Measurements from ENCODE around the gene CAPN5. TPM values are rescaled to one million over a fixed set of nuclear protein-coding genes. Genes with fewer than 3 reads are reported as not detected.

CAPN5 gene
- total RNA-seq, 1 donor from 2014 or later: 7.3 TPM

GRCh38 chr11:77087723-77088225, 21.0 kb downstream of the CAPN5 start:
- no peak for DNase-seq (ENCODE audit: low read depth)
- TF ChIP-seq CTCF (conservative IDR thresholded peaks at IDR 0.05; ENCODE audit: low read depth, low read length): no peak

GRCh38 chr11:77088236-77089003, 21.6 kb downstream of the CAPN5 start:
- no peak for DNase-seq (ENCODE audit: low read depth)
- no peak for TF ChIP-seq CTCF (conservative IDR thresholded peaks at IDR 0.05; ENCODE audit: low read depth, low read length)
- H3K4me3 ChIP-seq (ENCODE audit: low read depth, low read length): no peak overlapping the region

More at GRCh38 chr11:77087723-77088225, 21.0 kb downstream of the CAPN5 start:
- no peak overlapping the region for H3K4me3 ChIP-seq (ENCODE audit: low read depth, low read length)

DNA sequence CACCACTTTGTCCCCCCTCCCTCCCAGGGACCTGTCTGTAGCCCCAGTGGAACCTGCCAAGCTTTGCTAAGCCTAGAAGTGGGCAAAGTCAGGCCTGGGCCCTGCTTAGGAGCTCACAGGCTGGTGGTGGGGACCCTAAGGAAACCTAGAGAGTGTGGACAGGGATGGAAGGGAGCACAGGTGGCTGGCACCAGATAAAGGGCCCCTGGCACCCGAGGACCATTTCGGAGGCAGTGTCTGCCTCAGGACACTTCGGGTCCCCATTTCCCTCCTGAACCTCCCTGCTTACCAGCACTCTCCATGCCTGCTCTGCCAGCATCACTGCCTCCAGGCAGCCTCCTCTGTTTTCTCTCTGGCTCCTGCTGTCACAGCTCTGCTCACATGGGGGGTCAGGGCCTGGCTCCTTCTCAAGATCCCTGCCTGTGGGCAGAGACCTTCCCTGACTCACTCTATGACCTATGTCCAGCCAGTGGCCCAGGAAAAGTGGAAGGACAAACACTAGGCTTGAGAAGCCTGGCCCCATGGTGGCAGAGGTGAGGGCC, 22.3 kb downstream of the CAPN5 start:
- no peak for DNase-seq (ENCODE audit: low read depth)
- TF ChIP-seq CTCF (conservative IDR thresholded peaks at IDR 0.05; ENCODE audit: low read depth, low read length): no peak

GRCh38 chr11:77090046-77090372, 23.2 kb downstream of the CAPN5 start:
- no peak for DNase-seq (ENCODE audit: low read depth)
- no peak overlapping the region for H3K4me3 ChIP-seq (ENCODE audit: low read depth, low read length)
- TF ChIP-seq CTCF (conservative IDR thresholded peaks at IDR 0.05; ENCODE audit: low read depth, low read length): no peak

More for the DNA sequence above, 22.3 kb downstream of the CAPN5 start:
- no peak overlapping the region for H3K4me3 ChIP-seq (ENCODE audit: low read depth, low read length)

DNA sequence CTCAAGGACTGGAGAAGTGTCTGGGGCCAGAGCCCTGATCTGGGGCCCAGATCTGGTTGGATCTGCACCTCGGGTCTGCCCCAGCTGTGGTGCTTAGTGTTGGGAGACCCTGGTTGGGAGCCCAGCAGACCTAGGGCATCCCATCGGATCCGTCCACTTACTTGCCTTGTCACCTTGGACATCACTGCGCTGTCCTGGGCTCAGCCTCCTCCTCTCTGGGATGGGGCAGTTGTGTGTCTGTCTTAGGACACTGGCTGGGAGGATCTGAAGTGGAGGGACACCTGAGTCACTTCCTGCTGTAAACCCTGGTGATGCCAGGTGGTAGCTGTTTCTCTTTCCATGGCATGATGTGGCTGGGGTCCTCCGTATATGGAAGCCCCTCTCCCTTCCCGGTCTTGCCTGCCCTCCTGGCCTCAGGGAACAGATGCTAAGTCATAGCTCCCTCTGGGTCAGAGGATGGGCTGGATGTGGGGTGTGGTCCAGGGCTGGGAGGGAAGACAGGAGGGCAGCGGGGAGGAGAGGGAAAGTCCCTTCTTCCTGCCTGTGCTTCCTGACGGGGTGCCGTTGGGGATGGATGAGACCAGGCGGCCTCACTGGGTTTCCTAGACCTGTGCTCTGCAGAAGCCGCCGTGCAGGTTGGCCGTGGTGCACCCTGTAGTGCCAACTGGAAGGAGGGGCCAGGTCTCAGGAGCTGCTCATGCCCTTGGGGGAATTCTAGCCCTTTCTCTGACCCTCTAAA, 23.8 kb downstream of the CAPN5 start:
- TF ChIP-seq CTCF (conservative IDR thresholded peaks at IDR 0.05; ENCODE audit: low read depth, low read length): no peak
- DNase-seq (ENCODE audit: low read depth): no peak

DNA sequence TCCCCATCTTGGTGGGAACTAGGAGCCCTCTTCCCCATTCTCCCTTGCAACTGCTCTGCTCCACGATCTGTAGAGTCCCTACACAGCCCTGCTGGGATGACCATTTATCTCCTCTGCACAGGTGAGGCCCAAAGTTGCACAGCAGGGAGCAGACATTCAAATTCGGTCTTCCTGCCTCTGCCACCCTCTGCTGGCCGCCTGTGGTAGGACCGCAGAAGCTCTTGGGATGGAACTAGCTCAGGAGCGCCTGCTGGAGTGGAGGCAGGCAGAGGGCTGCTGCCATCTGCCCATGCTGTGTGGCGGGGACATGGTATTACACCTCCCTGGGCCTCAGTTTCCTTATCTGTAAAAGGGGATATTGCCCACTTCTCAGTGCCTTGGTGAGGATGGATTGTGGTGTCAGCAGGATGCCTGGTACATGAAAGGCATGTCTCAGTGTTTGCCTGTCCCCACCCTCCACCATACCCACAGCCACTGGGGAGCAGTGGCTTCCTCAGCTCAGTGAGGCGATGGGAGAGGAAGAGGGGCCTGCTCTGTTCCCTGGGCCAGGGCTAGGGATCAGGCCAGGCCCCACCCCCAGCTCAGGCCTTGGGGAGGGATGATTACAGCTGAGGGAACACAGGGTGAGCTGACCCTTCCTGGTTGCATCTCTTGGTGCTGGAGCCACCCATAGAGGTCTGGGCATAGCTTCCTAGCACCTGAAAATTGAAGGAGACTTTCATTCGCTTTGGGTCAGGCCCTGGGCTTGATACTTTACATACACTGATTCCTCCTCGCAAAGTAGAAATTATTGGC, 24.6 kb downstream of the CAPN5 start:
- DNase-seq (ENCODE audit: low read depth): no peak

More for the DNA sequence above, 23.8 kb downstream of the CAPN5 start:
- H3K4me3 ChIP-seq (ENCODE audit: low read depth, low read length): no peak overlapping the region

More for the DNA sequence above, 24.6 kb downstream of the CAPN5 start:
- TF ChIP-seq CTCF (conservative IDR thresholded peaks at IDR 0.05; ENCODE audit: low read depth, low read length): peak; percentile 95
- H3K4me3 ChIP-seq (ENCODE audit: low read depth, low read length): no peak overlapping the region
